Pons (tissue), 1 donor: ENCODE results near the gene NOP14.

Experiments
- DNase-seq: peaks from one replicate; pipeline ENCODE4 v3.0.0-alpha.2; 2016; ENCODE audit warnings: low spot score

The NOP14 gene

GRCh38 chr4:2914256-2915126, 48.7 kb downstream of the NOP14 start:
- DNase-seq = no peak

DNA sequence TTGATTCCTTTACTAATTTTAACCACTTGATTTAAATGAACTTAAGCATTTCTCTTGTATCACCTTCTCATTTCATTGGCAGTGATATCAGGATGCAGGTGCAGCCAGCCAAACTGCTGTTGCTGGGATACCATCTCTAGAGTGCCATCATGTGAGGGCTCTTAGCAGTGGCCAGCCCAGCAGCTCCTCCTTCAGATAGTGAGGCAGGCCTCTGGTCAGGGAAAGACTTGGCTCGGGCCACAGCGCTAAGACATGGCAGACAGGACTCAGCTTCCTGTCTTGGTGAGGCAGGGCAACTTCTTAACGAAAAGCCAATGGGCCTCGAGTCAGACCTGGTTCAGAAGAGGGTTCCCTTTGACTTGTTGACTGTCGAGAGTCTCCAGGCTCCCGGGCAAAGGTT, 50.0 kb downstream of the NOP14 start:
- DNase-seq = no peak

DNA sequence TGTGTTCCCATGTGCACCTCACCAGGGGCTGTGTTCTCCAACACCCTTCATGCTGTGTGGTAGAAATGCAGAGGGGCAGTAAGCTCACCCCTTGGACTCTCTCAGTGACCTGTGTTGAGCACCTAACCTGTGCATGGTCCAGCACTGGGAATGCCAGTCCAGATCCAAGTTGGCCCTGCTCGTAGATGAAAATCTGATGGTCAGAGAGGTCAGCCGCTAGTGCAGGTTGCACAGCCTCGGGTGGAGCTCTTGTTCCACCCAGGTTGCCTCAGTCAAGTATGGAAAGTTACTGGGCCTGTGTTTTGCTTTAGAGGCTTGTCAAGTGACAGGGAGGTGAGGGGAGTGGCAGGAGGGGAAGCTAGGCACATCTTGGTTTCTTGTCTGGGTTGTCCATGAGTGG, 51.3 kb downstream of the NOP14 start:
- no peak for DNase-seq

- no peak for DNase-seq
Observed at GRCh38 chr4:2910409-2910808, 52.8 kb downstream of the NOP14 start.

GRCh38 chr4:2909583-2909982, 53.6 kb downstream of the NOP14 start:
- no peak for DNase-seq

- DNase-seq = no peak
Observed at GRCh38 chr4:2908686-2909085, 54.5 kb downstream of the NOP14 start.

DNA sequence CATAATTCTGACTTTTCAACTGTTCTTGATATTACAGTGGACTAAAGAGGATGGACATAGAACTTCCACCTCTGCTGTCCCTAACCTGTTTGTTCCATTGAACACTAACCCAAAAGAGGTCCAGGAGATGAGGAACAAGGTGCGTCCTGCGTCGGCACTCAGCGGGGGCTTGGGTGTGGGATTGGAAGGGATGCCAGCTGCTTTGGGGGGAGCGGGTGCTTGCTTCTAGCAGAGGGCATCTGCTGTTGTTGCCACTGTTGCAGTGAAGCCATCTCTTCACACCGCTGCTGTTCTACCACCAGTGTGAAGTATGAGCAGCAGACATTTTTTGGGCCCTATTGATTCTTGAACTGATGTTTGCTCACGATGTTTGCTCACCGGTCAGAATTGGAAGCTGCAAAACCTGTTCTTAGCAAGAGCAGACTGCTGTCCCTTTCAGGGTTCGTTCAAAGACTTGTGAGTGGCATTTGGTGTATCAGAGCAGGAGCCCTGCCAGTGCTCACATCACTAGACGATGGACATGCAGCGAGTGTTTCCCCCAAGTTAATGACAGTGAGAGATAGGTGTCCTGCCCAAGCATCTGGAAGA, 55.4 kb downstream of the NOP14 start:
- no peak for DNase-seq

- DNase-seq = no peak
Observed at GRCh38 chr4:2907226-2907625, 56.0 kb downstream of the NOP14 start.

- no peak for DNase-seq
Observed at GRCh38 chr4:2906218-2906617, 57.0 kb downstream of the NOP14 start.

- no peak for DNase-seq
Observed at GRCh38 chr4:2905544-2905943, 57.7 kb downstream of the NOP14 start.

DNA sequence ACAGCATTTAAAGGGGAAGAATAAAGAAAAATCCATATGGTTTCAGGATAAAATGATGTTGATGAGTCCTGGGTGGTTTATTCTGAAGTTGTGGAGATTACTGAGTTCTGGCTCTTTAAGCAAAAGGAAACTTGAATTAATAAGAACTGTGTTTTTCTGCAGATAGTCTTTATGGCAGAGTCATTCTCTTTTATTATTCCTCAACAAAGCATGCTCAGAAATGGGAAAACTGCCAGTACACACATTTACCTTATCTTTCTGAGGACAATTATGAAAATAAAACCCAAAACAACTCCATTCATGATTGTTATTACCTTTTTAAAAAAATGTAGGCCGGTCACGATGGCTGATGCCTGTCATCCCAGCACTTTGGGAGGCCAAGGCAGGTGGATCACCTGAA, 61.1 kb downstream of the NOP14 start:
- DNase-seq = no peak

- no peak for DNase-seq
Observed at GRCh38 chr4:2901186-2901585, 62.0 kb downstream of the NOP14 start.

GRCh38 chr4:2900741-2901140, 62.5 kb downstream of the NOP14 start:
- no peak for DNase-seq

GRCh38 chr4:2898001-2898400, 65.2 kb downstream of the NOP14 start:
- no peak for DNase-seq

DNA sequence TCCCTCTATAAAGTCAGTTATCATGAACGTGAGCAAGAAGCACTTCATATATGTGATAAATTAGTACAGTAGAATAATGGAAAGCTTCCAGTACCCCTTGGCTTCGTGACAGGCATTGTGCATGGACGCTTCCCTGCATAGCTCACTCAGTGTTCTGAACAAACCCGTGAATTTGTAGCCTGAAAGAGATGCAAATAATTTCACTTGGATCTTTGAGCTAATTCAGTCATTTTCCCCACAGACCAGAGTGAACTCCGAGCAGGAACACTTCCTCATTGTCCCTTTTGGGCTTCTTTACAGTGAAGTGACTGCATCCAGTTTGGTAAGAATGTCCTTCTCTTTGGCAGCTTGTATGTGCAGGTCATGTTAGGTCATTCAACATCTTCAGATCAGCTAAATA, 69.4 kb downstream of the NOP14 start:
- peak; percentile 83 for DNase-seq

GRCh38 chr4:2891294-2891693, 71.9 kb downstream of the NOP14 start:
- no peak for DNase-seq

DNA sequence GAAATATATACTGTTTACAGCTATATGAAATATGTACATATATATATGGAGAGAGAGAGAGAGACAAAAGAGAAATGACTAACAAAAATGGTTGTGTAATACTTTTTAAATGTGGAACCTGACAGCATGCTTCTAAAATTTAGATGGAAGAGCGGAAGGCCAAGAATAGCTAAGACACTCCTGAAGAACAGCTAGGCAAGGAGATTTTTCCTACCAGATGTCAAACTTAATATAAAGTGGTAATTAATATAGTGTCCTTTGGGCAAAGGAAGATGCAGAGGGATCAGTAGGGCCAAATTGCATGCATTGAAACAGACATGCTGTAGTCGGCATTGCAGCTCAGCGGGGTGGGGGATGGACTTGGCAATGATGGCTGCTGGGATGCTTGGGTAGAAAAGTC, 74.3 kb downstream of the NOP14 start:
- no peak for DNase-seq
